ENCODE measurements around the gene KRTAP5-8.
"Not testable (repeated sequence)": the region's sequence is repeated elsewhere in the genome, so short reads cannot be mapped to it uniquely, and the experiment has no call there.

The KRTAP5-8 gene, protein sequence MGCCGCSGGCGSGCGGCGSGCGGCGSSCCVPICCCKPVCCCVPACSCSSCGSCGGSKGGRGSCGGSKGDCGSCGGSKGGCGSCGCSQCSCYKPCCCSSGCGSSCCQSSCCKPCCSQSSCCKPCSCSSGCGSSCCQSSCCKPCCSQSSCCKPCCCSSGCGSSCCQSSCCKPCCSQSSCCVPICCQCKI

DNA sequence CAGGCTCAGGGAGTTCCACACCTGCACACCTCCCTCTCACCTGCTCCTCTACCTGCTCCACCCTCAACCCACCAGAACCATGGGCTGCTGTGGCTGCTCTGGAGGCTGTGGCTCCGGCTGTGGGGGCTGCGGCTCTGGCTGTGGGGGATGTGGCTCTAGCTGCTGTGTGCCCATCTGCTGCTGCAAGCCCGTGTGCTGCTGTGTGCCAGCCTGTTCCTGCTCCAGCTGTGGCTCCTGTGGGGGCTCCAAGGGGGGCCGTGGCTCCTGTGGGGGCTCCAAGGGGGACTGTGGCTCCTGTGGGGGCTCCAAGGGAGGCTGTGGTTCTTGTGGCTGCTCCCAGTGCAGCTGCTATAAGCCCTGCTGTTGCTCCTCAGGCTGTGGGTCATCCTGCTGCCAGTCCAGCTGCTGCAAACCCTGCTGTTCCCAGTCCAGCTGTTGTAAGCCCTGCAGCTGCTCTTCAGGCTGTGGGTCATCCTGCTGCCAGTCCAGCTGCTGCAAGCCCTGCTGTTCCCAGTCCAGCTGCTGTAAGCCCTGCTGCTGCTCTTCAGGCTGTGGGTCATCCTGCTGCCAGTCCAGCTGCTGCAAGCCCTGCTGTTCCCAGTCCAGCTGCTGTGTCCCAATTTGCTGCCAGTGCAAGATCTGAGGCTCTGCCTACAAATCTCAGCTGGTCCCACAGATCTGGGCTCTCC, at the start of gene KRTAP5-8:
KRTAP5-8 (plus strand) TSS at position 49 of the 689 bp plus-strand sequence; CDS start at position 80, 31 bp downstream.
- DNase-seq (ENCODE audit: low read depth); H3K4me3 ChIP-seq (ENCODE audit: low read depth, low read length): not testable (repeated sequence)

DNA sequence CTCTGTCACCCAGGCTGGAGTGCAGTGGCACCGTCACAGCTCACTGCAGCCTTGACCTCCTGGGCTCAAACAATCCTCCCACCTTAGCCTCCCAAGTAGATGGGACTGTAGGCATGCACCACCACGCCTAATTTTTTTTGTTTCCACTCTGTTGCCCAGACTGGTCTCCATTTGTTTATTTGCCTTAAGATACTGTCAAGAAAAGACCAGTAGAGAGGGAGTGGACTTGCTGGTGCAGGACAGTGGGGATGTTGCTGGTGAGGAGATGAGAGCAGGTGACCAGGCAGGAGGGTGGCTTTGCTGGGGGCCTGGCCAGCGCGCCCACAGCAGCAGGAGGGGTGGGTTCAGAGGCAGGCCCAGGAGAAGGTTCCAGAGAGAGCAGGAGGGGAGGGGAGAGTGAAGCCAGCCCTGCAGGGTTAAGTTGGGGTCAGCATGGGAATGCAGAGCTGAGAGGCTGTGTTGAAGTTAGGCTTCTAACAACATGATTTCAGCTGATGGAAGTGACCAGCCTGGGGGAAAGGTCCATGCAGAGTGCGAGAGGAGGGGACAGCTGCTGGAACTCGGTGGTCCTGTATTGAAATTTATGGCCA, 49.0 kb upstream of the KRTAP5-8 start:
- DNase-seq (ENCODE audit: low read depth): no peak

DNA sequence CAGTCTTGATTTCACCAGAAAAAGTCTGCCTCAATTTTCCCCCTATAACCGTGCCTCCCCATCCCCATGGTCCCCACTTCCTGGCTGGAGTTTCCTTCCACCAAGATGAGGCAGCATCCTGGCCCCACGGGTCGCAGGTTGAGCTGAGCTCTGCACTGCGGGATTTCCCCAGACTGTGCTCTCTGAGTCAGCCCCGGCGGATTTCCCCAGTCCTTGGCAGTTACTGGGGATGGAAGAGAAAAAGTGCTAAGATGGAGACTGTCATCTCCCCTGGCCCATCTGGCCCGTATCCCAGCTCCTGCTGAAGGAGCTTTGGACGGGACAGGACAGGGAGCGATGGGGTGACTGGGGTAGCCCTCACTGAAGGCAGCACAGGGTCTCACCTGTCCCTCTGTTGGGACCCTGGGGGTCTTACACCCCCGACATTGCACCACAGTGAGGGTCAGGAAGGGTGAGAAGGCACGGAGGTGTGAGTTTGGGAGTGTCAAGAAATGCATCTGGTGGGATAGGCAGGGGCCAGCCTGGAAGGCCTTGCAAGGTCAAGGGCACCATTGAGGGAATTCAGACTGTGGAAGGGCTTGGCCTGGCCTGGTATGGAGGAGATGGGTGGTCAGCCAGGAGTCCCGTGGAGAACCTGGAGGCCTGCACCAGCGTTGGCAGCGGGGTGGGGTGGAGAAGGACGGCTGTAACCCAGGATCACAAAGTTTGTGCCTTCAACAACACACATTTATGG, 48.3 kb upstream of the KRTAP5-8 start:
- DNase-seq (ENCODE audit: low read depth): peak; percentile 4
- no peak overlapping the region for H3K4me3 ChIP-seq (ENCODE audit: low read depth, low read length)

More for the DNA sequence above, 49.0 kb upstream of the KRTAP5-8 start:
- H3K4me3 ChIP-seq (ENCODE audit: low read depth, low read length): no peak overlapping the region

DNA sequence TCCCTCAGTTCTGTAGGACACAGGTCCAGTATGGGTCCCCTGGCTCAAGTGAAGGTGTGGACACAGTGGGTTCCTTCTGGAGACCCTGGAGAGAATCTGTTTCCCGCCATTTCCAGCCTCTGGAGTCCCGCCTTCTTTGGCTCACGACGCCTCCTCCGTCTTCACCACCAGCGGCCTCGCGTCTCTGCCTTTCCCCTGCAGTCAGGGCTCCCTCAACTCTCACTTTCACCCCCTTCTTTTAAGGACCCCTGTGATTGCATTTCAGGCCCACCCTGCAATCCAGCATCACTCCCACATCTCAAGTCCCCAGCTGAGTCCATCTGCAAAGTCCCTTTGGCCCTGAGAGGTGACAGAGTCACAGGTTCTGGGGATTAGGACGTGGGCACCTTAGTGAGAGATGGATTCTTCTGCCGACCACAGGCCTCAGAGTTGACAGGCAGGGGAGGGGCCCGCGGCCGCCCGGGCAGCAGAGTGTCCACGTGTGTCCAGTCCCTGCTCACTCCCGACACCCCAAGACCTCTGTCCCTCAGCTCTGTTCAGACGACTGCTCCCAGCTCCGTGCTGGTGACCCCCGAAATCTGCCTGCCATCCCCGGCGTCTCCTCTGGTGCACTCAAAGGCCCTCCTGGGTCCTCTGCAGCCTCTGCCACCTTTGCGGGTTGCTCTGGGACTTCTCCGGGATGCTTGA, 47.6 kb upstream of the KRTAP5-8 start:
- H3K4me3 ChIP-seq (ENCODE audit: low read depth, low read length): no peak overlapping the region
- no peak for DNase-seq (ENCODE audit: low read depth)

DNA sequence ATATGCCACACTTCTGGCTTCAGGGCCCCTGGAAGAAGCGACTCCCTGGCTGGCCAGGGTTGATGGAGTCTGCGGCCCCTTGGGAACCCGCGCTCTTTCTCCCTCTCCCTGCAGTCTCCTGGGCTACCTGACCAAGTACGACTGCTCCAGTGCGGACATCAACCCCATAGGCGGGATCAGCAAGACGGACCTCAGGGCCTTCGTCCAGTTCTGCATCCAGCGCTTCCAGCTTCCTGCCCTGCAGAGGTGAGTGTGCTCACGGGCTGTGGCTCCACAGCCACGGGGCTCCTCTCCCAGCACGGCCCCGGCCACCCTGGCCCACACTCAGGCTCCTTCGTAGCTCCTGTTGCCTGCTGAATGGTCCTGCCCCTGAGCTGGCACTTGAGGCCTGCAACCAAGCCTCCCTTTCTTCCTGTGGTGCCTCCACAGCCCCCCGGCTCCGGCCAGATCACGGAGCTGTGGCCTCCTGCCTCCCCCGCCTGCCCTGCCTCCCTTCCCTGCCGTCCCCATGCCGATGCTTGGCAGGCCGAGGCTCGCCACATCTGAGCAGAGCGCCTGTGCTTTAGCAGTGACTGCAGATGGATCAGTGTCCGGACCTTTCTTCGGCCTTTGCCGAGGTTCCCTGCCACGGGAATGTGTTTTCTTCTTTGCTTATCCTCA, 47.0 kb upstream of the KRTAP5-8 start:
- H3K4me3 ChIP-seq (ENCODE audit: low read depth, low read length): no peak overlapping the region
- DNase-seq (ENCODE audit: low read depth): no peak

DNA sequence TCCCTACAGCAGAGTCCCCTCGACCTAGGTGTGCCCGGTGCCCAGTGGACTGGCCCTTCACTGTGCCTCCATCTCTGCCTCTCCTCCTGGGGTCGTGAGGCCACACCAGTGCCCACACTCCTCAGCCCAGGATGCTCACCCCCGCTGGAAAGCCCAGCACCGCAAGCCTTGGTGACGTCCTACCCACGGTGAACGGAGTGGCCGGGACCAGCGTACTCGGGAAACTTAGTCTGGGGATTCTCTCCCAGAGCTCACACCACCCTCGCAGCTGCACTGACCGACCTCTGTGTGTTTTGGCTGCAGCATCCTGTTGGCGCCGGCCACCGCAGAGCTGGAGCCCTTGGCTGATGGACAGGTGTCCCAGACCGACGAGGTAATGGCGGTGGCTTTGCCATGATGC, 46.3 kb upstream of the KRTAP5-8 start:
- no peak overlapping the region for H3K4me3 ChIP-seq (ENCODE audit: low read depth, low read length)
- DNase-seq (ENCODE audit: low read depth): no peak

DNA sequence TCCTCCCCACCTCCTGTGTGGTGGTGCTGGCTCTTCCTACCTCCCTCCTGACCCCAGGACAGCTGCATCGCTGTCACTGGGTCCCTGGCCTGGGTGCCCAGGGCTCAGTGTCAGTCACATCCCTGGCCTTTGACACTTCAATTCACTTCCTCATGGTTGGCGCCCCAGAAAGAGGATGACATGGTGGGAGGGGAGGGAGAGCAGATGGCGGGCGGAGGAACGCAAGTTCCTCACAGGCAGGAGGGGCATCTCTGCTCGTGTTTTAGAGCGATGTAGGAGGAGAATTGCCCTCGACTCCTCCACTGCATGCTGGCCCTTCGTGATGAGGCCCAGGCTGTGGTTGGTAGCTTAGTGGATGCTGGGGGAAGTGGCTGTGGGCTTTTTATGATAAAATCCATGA, 45.9 kb upstream of the KRTAP5-8 start:
- no peak for DNase-seq (ENCODE audit: low read depth)

DNA sequence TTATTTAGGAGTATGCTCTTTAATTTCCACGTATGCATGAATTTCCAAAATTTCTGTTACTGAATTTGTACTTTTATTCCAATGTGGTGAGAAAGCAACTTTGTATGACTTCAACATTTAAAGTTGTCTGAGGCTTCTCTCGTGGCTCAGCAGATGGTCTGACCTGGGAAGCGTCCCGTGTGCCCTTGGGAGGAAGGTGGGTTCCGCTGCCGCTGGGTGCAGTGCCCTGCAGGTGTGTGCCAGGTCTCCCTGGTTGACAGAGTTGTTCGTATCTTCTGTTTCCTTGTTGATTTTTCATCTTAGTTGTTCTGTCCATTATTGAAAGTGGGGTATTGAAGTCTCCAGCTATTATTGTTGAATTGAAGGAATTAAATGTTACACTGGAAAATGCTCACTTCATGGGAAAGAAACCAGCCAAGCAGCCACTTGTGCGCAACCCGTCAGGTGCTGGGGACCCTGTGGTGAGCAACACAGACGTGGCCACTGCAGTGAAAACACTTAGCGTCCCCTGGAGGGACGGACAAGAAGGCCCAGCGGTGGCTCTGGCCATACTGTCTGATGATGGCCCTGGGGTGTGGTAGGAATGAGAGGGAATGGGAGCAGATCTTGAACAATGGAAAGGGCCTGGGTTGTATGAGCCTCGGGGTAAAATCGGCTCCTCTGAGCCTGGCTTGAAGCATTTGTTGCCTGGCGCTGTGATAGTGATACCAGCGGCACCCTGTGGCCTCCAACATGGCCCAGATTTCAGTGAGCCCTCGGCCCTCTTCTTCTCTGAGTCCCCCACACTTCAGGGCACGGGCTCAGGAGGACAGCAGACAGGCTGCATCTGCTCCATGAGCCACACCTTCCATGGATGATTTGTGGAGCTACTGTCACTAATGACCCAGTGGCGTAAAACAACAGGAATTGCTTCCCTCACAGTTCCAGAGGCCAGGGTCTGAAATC, 42.3 kb upstream of the KRTAP5-8 start:
- H3K4me3 ChIP-seq (ENCODE audit: low read depth, low read length): no peak overlapping the region
- no peak for DNase-seq (ENCODE audit: low read depth)

More for the DNA sequence above, 45.9 kb upstream of the KRTAP5-8 start:
- H3K4me3 ChIP-seq (ENCODE audit: low read depth, low read length): no peak overlapping the region

DNA sequence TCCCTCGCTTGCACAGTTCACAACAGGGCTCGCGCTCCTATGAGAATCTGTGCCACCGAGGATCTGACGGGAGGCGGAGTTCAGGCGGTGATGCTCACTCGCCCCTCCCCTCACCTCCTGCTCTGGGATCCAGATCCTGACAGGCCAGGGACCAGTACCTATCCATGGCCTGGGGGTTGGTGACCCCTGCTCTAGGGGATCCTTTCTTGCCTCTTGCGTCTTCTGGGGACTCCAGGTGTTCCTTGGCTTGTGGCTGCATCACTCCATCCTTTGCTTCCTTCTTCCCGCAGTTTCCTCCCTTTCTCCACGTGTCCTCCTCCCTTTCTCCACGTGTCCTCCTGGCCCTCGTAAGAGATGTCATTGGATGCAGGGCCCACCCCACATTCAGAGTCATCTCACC, 41.4 kb upstream of the KRTAP5-8 start:
- DNase-seq (ENCODE audit: low read depth): no peak
- no peak overlapping the region for H3K4me3 ChIP-seq (ENCODE audit: low read depth, low read length)

DNA sequence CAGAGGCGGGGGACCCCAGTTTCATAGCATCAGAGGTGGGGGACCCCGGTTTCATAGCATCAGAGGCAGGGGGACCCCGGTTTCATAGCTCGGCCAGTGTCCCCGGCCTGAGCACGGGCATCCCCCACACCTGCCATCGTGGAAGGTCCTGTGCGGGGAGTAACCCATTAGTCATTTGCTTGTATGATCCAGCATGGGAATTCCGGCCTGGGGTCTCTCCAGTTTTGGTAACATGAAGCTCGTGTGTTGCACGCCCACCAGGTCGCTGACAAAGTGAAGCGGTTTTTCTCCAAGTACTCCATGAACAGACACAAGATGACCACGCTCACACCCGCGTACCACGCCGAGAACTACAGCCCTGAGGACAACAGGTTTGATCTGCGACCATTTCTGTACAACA, 39.7 kb upstream of the KRTAP5-8 start:
- H3K4me3 ChIP-seq (ENCODE audit: low read depth, low read length): no peak overlapping the region
- no peak for DNase-seq (ENCODE audit: low read depth)

DNA sequence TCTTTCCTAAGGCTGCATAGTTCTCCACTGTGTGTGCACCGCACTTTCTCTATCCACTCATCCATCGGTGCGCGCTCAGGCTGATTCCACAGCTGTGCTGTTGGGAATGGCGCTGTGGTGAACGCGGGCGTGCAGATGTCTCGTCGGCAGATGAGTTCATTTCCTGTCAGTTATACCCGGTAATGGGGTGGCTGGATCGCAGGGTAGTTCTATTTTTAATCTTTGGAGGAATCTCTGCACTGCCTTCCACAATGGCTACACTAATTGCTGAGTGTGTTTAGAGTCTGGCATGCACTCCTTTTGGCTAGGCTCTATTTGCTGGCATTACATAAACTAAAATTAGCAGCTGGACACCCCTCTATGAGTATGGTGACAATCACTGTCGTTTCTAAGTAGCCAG, 38.7 kb upstream of the KRTAP5-8 start:
- no peak overlapping the region for H3K4me3 ChIP-seq (ENCODE audit: low read depth, low read length)
- no peak for DNase-seq (ENCODE audit: low read depth)

DNA sequence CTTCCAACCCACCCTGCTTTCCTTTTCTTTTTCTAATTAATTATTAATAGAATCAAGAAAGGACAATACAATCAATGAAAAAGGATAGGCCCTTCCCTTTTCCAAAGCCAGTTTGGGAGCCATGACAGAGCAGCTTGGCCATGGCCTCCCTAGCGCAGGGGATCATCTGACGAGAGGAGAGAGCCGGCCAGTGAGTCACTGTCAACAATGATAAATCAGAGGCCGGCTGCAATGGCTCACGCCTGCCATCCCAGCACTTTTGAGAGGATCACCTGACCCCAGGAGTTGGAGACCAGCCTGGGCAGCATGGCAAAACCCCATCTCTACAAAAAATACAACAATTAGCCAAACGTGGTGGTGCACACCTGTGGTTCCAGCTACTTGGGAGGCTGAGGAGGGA, 38.3 kb upstream of the KRTAP5-8 start:
- H3K4me3 ChIP-seq (ENCODE audit: low read depth, low read length): no peak overlapping the region
- DNase-seq (ENCODE audit: low read depth): no peak

DNA sequence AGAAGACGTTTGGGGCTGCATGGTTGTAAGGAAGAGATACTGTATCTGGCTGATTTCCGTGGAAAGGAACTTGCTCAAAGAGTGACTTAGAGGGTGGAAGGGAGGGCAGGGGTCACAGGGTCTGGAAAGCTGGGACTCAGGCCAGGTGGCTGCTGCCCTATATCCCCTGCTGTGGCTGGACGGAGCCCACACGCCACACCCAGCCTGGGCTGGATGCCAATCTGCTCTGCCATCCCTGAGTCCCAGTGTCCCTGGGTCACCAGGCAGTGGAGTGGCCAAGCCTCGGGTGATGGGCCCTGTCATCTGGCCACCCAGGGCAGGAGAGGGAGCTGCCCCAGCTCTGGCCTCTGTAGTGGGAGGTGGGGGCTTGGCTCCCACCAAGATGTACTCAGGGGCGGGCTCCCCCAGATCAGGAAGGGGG, 37.2 kb upstream of the KRTAP5-8 start:
- no peak for DNase-seq (ENCODE audit: low read depth)
- H3K4me3 ChIP-seq (ENCODE audit: low read depth, low read length): no peak overlapping the region

DNA sequence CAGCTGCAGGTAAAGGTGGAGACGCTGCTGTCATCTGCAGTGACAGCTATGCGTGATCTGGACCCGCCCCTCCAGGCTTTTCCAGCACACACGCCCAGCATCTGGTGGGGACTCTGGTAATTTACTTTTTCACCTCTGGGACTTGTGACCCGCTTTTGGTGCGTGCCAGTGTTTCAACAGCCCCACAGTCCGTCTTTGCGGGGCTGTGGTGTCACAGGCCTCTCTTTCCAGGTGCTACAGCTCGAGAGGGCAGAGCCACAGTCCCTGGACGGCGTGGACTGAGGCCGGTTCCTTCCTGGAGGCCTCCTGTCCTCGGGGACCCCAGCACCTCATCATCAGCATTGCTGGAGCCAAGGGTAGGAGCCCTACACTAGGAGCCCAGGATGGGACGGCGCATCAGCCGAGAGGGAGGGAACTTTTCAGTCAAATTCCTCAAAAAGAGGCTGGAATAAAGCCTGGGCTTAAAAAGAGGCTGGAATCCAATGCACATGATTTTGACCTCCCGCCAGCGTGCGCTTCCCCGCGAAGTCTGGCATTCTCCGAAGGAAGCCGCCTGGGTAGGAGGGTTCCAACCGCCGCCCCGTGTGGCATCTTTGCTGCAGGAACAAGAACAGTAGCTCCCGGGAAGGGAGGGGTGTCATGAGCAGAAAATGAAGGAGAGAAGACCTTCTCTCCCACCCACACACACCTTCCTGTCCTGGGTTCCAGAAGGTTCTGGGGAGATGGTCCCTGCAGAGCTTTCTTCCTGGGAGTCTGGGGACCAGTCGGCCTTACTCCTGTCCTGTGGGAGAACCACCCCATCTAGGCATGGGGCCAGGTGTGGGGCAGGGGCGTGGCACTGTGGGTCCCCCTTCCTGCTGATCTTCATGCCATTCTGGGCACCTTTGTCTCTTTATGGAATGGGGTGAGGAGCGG, 36.5 kb upstream of the KRTAP5-8 start:
- H3K4me3 ChIP-seq (ENCODE audit: low read depth, low read length): no peak overlapping the region
- no peak for DNase-seq (ENCODE audit: low read depth)

DNA sequence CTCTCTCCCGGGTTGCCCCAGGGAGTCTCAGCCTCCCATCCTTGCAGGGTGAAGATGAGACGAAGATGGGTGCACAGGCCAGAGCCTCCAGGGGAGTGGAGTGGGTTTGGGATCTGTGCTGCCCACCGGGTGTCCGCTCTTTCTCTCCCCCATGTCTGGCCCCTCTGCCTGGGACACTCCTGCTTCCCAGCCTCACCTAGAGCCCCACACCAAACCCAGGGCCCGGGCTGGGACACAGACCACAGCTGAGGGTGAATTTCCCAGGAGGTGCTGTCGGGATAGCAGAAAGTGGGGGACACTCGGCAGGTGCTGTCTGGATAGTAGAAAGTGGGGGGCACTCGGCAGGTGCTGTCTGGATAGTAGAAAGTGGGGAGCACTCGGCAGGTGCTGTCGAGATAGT, 35.8 kb upstream of the KRTAP5-8 start:
- no peak overlapping the region for H3K4me3 ChIP-seq (ENCODE audit: low read depth, low read length)
- DNase-seq (ENCODE audit: low read depth): no peak

DNA sequence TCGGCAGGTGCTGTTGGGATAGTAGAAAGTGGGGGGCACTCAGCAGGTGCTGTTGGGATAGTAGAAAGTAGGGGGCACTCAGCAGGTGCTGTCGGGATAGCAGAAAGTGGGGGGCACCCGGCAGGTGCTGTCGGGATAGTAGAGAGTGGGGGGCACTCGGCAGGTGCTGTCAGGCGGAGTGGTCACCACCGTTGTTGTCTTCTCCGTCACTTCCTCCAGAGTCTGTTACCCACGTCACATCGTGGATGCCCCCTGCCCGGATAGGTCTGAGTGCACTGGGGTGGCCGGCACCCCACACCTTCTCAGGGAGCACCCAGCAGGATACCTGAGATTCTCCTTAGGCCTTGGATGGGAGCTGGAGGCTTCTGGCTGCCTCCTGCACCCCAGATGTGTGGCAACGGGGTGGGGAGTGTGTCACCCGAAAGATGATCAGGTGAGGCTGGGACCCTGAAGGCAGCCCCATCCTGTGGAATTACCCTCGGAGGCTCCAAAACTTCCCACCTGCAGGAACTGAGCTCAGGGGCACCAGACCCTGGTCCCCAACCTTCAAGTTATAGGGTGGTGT, 34.9 kb upstream of the KRTAP5-8 start:
- H3K4me3 ChIP-seq (ENCODE audit: low read depth, low read length): no peak overlapping the region
- DNase-seq (ENCODE audit: low read depth): no peak

DNA sequence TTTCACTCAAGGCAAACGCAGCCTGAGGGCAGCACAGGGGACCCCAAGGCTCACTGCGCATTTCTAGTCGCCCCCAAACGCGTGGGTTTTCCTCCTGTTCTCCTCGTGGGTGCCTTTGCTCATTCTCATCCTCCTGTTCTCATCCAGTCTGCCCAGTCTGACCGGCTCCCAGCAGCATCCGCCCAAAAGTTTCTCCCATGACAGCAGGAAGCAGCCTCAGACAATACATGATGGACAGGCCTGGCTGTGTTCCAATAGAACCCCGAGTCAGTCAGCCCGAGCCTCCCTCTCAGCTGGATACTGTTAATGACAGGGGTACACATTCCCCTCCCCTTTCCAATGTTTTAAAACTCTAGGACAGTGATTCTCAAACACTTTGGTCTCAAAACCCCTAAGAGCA, 33.3 kb upstream of the KRTAP5-8 start:
- H3K4me3 ChIP-seq (ENCODE audit: low read depth, low read length): no peak overlapping the region
- no peak for DNase-seq (ENCODE audit: low read depth)

All from skeletal muscle cell (primary cell).